ENCODE data around the gene PAPPA2. TPM values are rescaled to one million over a fixed set of nuclear protein-coding genes. Genes with fewer than 3 reads are reported as not detected.

Gene PAPPA2
- total RNA-seq, 1 donor from 2014 or later = 0.25 TPM

DNA sequence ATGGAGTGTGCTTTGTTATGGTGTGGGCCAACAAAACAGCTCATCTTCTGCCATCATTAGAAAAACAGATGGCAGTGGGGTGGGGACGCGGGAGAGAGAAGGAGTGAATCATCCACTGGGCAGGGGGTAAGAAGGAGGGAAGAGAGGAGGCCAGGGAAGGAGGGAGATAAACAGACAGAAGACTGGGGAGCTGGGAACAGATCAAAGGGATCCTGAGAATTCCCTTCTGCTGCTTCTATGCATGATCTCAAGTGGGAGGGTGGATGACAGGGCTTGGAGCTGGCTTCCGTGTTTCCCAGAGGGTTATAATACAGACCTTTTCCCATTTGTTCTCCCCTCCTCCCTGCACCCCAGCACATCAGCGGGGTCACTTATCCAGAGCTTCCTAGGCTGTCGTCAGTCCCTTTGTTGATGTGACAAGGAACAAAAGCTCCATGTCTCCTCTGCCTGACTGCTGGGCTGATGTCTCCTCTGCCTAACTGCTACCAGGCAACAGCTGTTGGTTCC, 338.6 kb downstream of the PAPPA2 start:
- peaks cover 6% of the 10 kb centered on the region for H3K27me3 Mint-ChIP-seq (ENCODE audit: low read depth)
- no peak for DNase-seq (ENCODE audit: low spot score in 2 of 2, unreplicated experiment in 2 of 2)
- H3K4me3 Mint-ChIP-seq = no peak overlapping the region
- no peaks in the 10 kb centered on the region for H3K36me3 Mint-ChIP-seq
- TF ChIP-seq, protein P1, sequence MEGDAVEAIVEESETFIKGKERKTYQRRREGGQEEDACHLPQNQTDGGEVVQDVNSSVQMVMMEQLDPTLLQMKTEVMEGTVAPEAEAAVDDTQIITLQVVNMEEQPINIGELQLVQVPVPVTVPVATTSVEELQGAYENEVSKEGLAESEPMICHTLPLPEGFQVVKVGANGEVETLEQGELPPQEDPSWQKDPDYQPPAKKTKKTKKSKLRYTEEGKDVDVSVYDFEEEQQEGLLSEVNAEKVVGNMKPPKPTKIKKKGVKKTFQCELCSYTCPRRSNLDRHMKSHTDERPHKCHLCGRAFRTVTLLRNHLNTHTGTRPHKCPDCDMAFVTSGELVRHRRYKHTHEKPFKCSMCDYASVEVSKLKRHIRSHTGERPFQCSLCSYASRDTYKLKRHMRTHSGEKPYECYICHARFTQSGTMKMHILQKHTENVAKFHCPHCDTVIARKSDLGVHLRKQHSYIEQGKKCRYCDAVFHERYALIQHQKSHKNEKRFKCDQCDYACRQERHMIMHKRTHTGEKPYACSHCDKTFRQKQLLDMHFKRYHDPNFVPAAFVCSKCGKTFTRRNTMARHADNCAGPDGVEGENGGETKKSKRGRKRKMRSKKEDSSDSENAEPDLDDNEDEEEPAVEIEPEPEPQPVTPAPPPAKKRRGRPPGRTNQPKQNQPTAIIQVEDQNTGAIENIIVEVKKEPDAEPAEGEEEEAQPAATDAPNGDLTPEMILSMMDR (IDR thresholded peaks at IDR 0.05; ENCODE audit: unreplicated experiment) = no peak
- peaks cover 4% of the 10 kb centered on the region for H3K4me1 Mint-ChIP-seq
- no peaks in the 10 kb centered on the region for H3K9me3 Mint-ChIP-seq
- no peak overlapping the region for H3K27ac Mint-ChIP-seq

DNA sequence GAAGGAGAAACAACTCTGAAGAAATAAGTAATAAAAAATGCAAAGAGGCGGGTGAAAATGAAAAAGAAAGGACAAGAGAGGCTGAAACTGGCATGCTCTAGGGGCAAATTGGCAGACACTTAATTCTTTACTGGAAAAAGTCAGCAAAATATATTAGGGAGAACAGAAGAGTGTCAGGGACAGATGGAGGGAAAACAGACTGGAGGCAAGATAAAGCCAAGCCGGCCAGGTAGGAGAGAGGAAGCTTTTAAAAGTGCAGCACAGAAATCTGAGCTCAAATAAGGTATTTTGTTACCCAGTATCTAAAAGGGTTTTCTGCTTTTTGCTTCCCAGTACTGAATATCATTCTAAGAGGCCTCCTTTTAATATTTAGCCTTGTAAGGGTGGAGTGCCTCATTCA, 339.3 kb downstream of the PAPPA2 start:
- Mint-ChIP-seq H3K4me1 (peaks cover 4% of the 10 kb centered on the region), H3K36me3 (no peaks in the 10 kb centered on the region), H3K9me3 (no peaks in the 10 kb centered on the region), H3K4me3 (no peak overlapping the region), H3K27ac (no peak overlapping the region), H3K27me3 (ENCODE audit: low read depth) (peaks cover 4% of the 10 kb centered on the region)
- no peak for DNase-seq (ENCODE audit: low spot score in 2 of 2, unreplicated experiment in 2 of 2)
- TF ChIP-seq, protein P1 (IDR thresholded peaks at IDR 0.05; ENCODE audit: unreplicated experiment) = no peak

- TF ChIP-seq, protein P1 (IDR thresholded peaks at IDR 0.05; ENCODE audit: unreplicated experiment) = no peak
- Mint-ChIP-seq H3K27ac (no peak overlapping the region), H3K27me3 (ENCODE audit: low read depth) (peaks cover 4% of the 10 kb centered on the region), H3K36me3 (no peaks in the 10 kb centered on the region), H3K4me3 (no peak overlapping the region), H3K4me1 (peaks cover 4% of the 10 kb centered on the region), H3K9me3 (no peaks in the 10 kb centered on the region)
- DNase-seq (ENCODE audit: low spot score in 2 of 2, unreplicated experiment in 2 of 2) = no peak
Measured at GRCh38 chr1:176803042-176803441, 340.1 kb downstream of the PAPPA2 start.

DNA sequence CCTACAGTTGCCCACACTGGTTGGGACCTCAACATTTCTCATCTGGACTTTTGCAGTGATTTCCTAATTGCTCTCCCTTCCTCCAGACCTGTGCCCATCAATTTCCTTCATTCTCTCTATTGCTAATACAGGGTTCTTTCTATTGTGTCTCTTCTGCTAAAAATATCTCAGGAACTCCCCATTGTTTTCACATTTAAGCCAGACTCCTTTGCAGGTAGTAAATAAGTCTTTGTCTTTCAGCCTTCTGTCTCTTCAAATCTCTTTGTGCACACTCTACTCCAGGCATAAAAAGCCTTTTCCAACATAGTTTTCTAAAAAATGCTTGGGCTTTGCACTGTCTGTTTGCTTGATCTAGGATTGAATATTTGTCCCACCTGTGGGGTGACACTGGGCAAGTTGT, 340.6 kb downstream of the PAPPA2 start:
- no peak for DNase-seq (ENCODE audit: low spot score in 2 of 2, unreplicated experiment in 2 of 2)
- TF ChIP-seq, protein P1 (IDR thresholded peaks at IDR 0.05; ENCODE audit: unreplicated experiment) = no peak
- no peak overlapping the region for H3K4me3 Mint-ChIP-seq
- H3K27ac Mint-ChIP-seq = no peak overlapping the region
- peaks cover 4% of the 10 kb centered on the region for H3K27me3 Mint-ChIP-seq (ENCODE audit: low read depth)
- no peaks in the 10 kb centered on the region for H3K9me3 Mint-ChIP-seq
- peaks cover 4% of the 10 kb centered on the region for H3K4me1 Mint-ChIP-seq
- H3K36me3 Mint-ChIP-seq = no peaks in the 10 kb centered on the region

- H3K9me3 Mint-ChIP-seq = peaks cover 12% of the 10 kb centered on the region
- peaks cover 3% of the 10 kb centered on the region for H3K4me1 Mint-ChIP-seq
Measured at GRCh38 chr1:176809292-176809691, 346.3 kb downstream of the PAPPA2 start.

More at GRCh38 chr1:176809292-176809691, 346.3 kb downstream of the PAPPA2 start:
- Mint-ChIP-seq H3K36me3 (no peaks in the 10 kb centered on the region), H3K4me3 (no peak overlapping the region), H3K27me3 (ENCODE audit: low read depth) (peaks cover 4% of the 10 kb centered on the region), H3K27ac (no peak overlapping the region)
- no peak for DNase-seq (ENCODE audit: low spot score in 2 of 2, unreplicated experiment in 2 of 2)
- TF ChIP-seq, protein P1 (IDR thresholded peaks at IDR 0.05; ENCODE audit: unreplicated experiment) = no peak

Measured in mesothelial cell of epicardium (in vitro differentiated cells).